Heart left ventricle (tissue), 13 donors: ENCODE data around the gene SPATA2L.

ENCODE experiments used
- POLR2A ChIP-seq, 2 donors: fragments of 450-650 bp; IDR thresholded peaks; one replicate each; pipeline ENCODE4 v1.6.1; 2017; ENCODE audit warnings: antibody characterized with exemption in 2 of 2, mild to moderate bottlenecking in 2 of 2, moderate library complexity in 2 of 2
- TF ChIP-seq, protein P1 (sequence below), 12 donors: fragments of 200-600 bp; sonication (generic) in 4 of 12; IDR thresholded peaks; one replicate each; pipeline versions ENCODE4 v1.5.0 to v1.8.0; 2018 to 2022; ENCODE audit warnings: antibody characterized with exemption in 12 of 12, mild to moderate bottlenecking in 5 of 12
- donor health status: ischemic (EF 13 %, LVEDD 7.1; RV severe dilation, severe dysfunction).
- donor health status: DM: no; HTN: yes; CAD: no.
- donor health status: DM: no; HTN: no; CAD: no.
- donor health status: ischemic (EF 25% LVEDD 6.9; RV normal size, moderate dysfunction).
- donor health status: ischemic (EF 25% LVEDD 5.7; RV mildly dilated, moderate dysfunction).
- donor health status: ischemic (EF 35%, LVEDD 5.7; RV mildly dilated, moderate dysfunction).
- donor health status: nonischemic (EF 11% LVEDD 7.7; RV severe dilation, severe dysfunction).
- donor health status: DM: yes; HTN: yes; CAD: no.
- donor health status: PGD.
- donor health status: ischemic (EF 29% LVEDD 5.4; RV normal size, mild dysfunction).
- donor health status: nonischemic (EF 23%, LVEDD 6.1; RV moderate dilation, normal function).

DNA sequence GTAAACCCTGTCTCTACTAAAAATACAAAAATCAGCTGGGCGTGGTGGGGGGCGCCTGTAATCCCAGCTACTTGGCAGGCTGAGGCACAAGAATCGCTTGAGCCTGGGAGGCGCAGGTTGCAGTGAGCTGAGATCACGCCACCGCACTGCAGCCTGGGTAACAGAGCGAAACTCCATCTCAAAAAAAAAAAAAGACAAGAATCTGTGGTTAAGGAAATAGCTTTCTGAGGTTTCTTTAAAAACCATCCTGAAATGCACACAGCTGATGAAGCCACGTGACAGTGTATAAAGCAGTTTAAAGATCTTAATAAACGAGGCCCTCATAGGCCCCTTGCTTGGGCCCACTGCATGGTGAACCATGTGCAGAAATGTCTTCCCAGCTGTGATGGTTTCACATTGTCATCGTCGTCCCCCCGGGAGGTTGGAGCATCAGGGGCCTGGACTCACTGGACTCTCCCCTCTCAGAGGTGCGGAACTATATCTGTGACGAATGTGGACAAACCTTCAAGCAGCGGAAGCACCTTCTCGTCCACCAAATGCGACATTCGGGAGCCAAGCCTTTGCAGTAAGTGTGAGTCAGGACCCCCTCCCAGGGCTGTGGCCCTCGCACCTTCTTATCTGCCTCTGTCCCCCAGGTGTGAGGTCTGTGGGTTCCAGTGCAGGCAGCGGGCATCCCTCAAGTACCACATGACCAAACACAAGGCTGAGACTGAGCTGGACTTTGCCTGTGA is 36.0 kb upstream of the SPATA2L start:
- TF ChIP-seq, protein P1, sequence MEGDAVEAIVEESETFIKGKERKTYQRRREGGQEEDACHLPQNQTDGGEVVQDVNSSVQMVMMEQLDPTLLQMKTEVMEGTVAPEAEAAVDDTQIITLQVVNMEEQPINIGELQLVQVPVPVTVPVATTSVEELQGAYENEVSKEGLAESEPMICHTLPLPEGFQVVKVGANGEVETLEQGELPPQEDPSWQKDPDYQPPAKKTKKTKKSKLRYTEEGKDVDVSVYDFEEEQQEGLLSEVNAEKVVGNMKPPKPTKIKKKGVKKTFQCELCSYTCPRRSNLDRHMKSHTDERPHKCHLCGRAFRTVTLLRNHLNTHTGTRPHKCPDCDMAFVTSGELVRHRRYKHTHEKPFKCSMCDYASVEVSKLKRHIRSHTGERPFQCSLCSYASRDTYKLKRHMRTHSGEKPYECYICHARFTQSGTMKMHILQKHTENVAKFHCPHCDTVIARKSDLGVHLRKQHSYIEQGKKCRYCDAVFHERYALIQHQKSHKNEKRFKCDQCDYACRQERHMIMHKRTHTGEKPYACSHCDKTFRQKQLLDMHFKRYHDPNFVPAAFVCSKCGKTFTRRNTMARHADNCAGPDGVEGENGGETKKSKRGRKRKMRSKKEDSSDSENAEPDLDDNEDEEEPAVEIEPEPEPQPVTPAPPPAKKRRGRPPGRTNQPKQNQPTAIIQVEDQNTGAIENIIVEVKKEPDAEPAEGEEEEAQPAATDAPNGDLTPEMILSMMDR (IDR thresholded peaks at IDR 0.05), result no peak
- no peak for TF ChIP-seq POLR2A (IDR thresholded peaks at IDR 0.05)
